H1 (cell line): ENCODE data around the gene MAP2K5. TPM values are rescaled to one million over a fixed set of nuclear protein-coding genes. Genes with fewer than 3 reads are reported as not detected.

Experiments
- CTCF ChIA-PET: fragments of 300-600 bp; sonication (Branson Sonifier 250); formaldehyde crosslinking; loops from one replicate; lab custom pipeline; 2021; ENCODE audit not compliant: partially characterized antibody; lab: Charles Lee
- POLR2A ChIA-PET: fragments of 300-600 bp; sonication (Branson Sonifier 250); formaldehyde crosslinking; loops from one replicate; lab custom pipeline; 2021; ENCODE audit warnings: inconsistent platforms; ENCODE audit not compliant: partially characterized antibody; lab: Charles Lee
- DNase-seq, 2 experiments: peaks; one replicate each; pipeline versions ENCODE4 v3.0.0 to v3.0.0-alpha.2; 2010 to 2022; ENCODE audit warnings: low spot score in 2 of 2, low read depth in 1 of 2, mixed read lengths in 1 of 2
- FAIRE-seq: peaks from 2 replicates; lab custom pipeline; 2011; peaks lifted over from hg19 to GRCh38; lab: Jason Lieb, UNC
- H2AFZ ChIP-seq: 2 replicates; pipeline ENCODE4 v1.8.1; 2012; ENCODE audit warnings: low read length, inconsistent platforms
- H2AK5ac ChIP-seq: 2 replicates; pipeline ENCODE4 v1.6.1; 2013; ENCODE audit warnings: low read depth, low read length
- H2BK120ac ChIP-seq: replicated peaks from 2 replicates; pipeline ENCODE3; 2013; ENCODE audit warnings: low read depth, low read length, inconsistent platforms
- H2BK12ac ChIP-seq: 2 replicates; pipeline ENCODE4 v1.6.1; 2013; ENCODE audit warnings: low read depth, low read length
- H2BK15ac ChIP-seq: 2 replicates; pipeline ENCODE4 v1.6.1; 2013; ENCODE audit warnings: low read length
- H2BK20ac ChIP-seq: 2 replicates; pipeline ENCODE4 v1.6.1; 2013; ENCODE audit warnings: low read length
- H2BK5ac ChIP-seq: 2 replicates; pipeline ENCODE4 v1.6.1; 2013; ENCODE audit warnings: low read depth, low read length
- H3K14ac ChIP-seq: 2 replicates; pipeline ENCODE4 v1.6.1; 2013; ENCODE audit warnings: inconsistent platforms; ENCODE audit not compliant: insufficient read length
- H3K18ac ChIP-seq: 2 replicates; pipeline ENCODE4 v1.6.1; 2013; ENCODE audit warnings: low read length; ENCODE audit errors: extremely low read depth
- H3K23ac ChIP-seq: 2 replicates; pipeline ENCODE4 v1.6.1; 2013; ENCODE audit warnings: inconsistent platforms; ENCODE audit not compliant: insufficient read length
- H3K23me2 ChIP-seq: 2 replicates; pipeline ENCODE4 v1.6.1; 2013; ENCODE audit warnings: low read depth, low read length
- H3K27ac ChIP-seq: 2 replicates; pipeline ENCODE4 v1.6.1; 2011; ENCODE audit warnings: low read depth, low read length, inconsistent platforms
- H3K27me3 ChIP-seq, 4 experiments: replicated peaks in 1 of 4; 1 replicate in 1 of 4; 2 replicates in 3 of 4; pipeline versions ENCODE4 v1.6.1 to v1.8.1; 2011 to 2013; ENCODE audit warnings: low read length in 3 of 4, mild to moderate bottlenecking in 3 of 4, inconsistent platforms in 2 of 4, mixed read lengths in 2 of 4, moderate library complexity in 1 of 4; ENCODE audit not compliant: control insufficient read depth in 3 of 4, insufficient read depth in 3 of 4; ENCODE audit errors: extremely low read depth in 1 of 4
- H3K36me3 ChIP-seq, 4 experiments: 2 replicates each; pipeline versions ENCODE4 v1.6.1 to v1.8.1; 2011 to 2013; ENCODE audit warnings: mild to moderate bottlenecking in 4 of 4, low read length in 3 of 4, moderate library complexity in 2 of 4, control low read depth in 1 of 4, inconsistent platforms in 1 of 4; ENCODE audit not compliant: insufficient read depth in 4 of 4, control insufficient read depth in 2 of 4
- H3K4ac ChIP-seq: replicated peaks from 2 replicates; pipeline ENCODE3; 2013; ENCODE audit warnings: low read length, low read depth, mixed read lengths, inconsistent platforms; ENCODE audit not compliant: insufficient read length
- H3K4me1 ChIP-seq, 4 experiments: replicated peaks in 1 of 4; 1 replicate in 1 of 4; 2 replicates in 3 of 4; pipeline versions ENCODE4 v1.6.1 to v1.8.1; 2011 to 2013; ENCODE audit warnings: low read length in 3 of 4, inconsistent platforms in 2 of 4, mixed read lengths in 1 of 4; ENCODE audit not compliant: insufficient read depth in 4 of 4, control insufficient read depth in 3 of 4
- H3K4me2 ChIP-seq, 2 experiments: 2 replicates each; pipeline versions ENCODE4 v1.6.1 to v1.8.1; 2011 to 2013; ENCODE audit warnings: low read depth in 2 of 2, low read length in 2 of 2, control low read depth in 1 of 2, inconsistent platforms in 1 of 2, mild to moderate bottlenecking in 1 of 2; ENCODE audit not compliant: insufficient read depth in 1 of 2
- H3K4me3 ChIP-seq, 4 experiments: fragments of 200-600, 300-600 bp in 1 of 4; sonication (generic), shearing (Covaris generic), sonication (Bioruptor Twin) in 1 of 4; 2 replicates each; pipeline versions ENCODE4 v1.5.1 to v1.8.1; 2011 to 2016; ENCODE audit warnings: low read length in 4 of 4, low read depth in 3 of 4, control low read depth in 2 of 4, inconsistent platforms in 2 of 4, mild to moderate bottlenecking in 2 of 4, mixed read lengths in 1 of 4, moderate library complexity in 1 of 4; ENCODE audit not compliant: insufficient read depth in 2 of 4; ENCODE audit errors: extremely low read depth in 1 of 4
- H3K56ac ChIP-seq: replicated peaks from 2 replicates; pipeline ENCODE3; 2013; ENCODE audit warnings: low read depth, mild to moderate bottlenecking, mixed read lengths, low read length, inconsistent platforms; ENCODE audit not compliant: insufficient read length
- H3K79me1 ChIP-seq: 2 replicates; pipeline ENCODE4 v1.6.1; 2013; ENCODE audit warnings: low read depth, low read length, control low read depth
- H3K79me2 ChIP-seq, 2 experiments: 2 replicates each; pipeline versions ENCODE4 v1.6.1 to v1.8.1; 2012 to 2013; ENCODE audit warnings: low read length in 2 of 2, mild to moderate bottlenecking in 2 of 2, inconsistent platforms in 1 of 2; ENCODE audit not compliant: insufficient read depth in 2 of 2, control insufficient read depth in 1 of 2
- H3K9ac ChIP-seq, 4 experiments: replicated peaks in 1 of 4; 1 replicate in 1 of 4; 2 replicates in 3 of 4; pipeline versions ENCODE4 v1.6.1 to v1.8.1; 2011 to 2013; ENCODE audit warnings: low read depth in 3 of 4, low read length in 3 of 4, control low read depth in 2 of 4, mild to moderate bottlenecking in 2 of 4, moderate library complexity in 2 of 4, inconsistent platforms in 1 of 4; ENCODE audit errors: extremely low read depth in 1 of 4
- H3K9me3 ChIP-seq, 2 experiments: 2 replicates each; pipeline versions ENCODE4 v1.6.1 to v1.8.1; 2012 to 2013; ENCODE audit warnings: mild to moderate bottlenecking in 2 of 2, moderate library complexity in 2 of 2, control low read depth in 1 of 2, inconsistent platforms in 1 of 2, low read depth in 1 of 2, low read length in 1 of 2, mixed read lengths in 1 of 2; ENCODE audit not compliant: insufficient read depth in 2 of 2
- H4K20me1 ChIP-seq, 2 experiments: replicated peaks in 1 of 2; 2 replicates each; pipeline versions ENCODE3 to v1.8.1; 2011 to 2013; ENCODE audit warnings: inconsistent platforms in 2 of 2, low read length in 2 of 2, mild to moderate bottlenecking in 1 of 2; ENCODE audit not compliant: insufficient read depth in 2 of 2, control insufficient read depth in 1 of 2
- H4K5ac ChIP-seq: 2 replicates; pipeline ENCODE4 v1.6.1; 2013; ENCODE audit warnings: low read length, low read depth, mixed read lengths, inconsistent platforms; ENCODE audit not compliant: insufficient read length
- H4K8ac ChIP-seq: 2 replicates; pipeline ENCODE4 v1.8.0; 2013; ENCODE audit warnings: mild to moderate bottlenecking, moderate library complexity, low read length, inconsistent platforms; ENCODE audit not compliant: insufficient read depth; ENCODE audit errors: extremely low read depth
- H4K91ac ChIP-seq: replicated peaks from 2 replicates; pipeline ENCODE3; 2013; ENCODE audit warnings: low read length, mixed read lengths, inconsistent platforms; ENCODE audit not compliant: insufficient read length
- ATF2 ChIP-seq: IDR thresholded peaks from 2 replicates; pipeline ENCODE4 v1.6.1; 2012; ENCODE audit warnings: low read length, inconsistent platforms
- CBX5 ChIP-seq: fragments of 300-800, 300-1000 bp; sonication (generic); IDR thresholded peaks from 2 replicates; pipeline ENCODE4 v1.7.1; 2016; ENCODE audit warnings: antibody characterized with exemption, low read length, low read depth
- WGBS, 2 experiments: shearing (Covaris generic) in 1 of 2; methylation state at CpG; one replicate each; pipeline versions ENCODE4 v1.1.6 to v1.1.7; 2013 to 2015; ENCODE audit warnings: low lambda C conversion rate in 2 of 2, mixed read lengths in 2 of 2, inconsistent platforms in 1 of 2, low coverage in 1 of 2, missing lambda C conversion rate in 1 of 2; ENCODE audit not compliant: insufficient replicate concordance in 2 of 2, insufficient coverage in 1 of 2, insufficient read length in 1 of 2; ENCODE audit errors: extremely low coverage in 1 of 2, missing lambda C conversion rate in 1 of 2; 5-methylcytosine and 5-hydroxymethylcytosine counted together
- polyA plus RNA-seq, 7 experiments: library from polyadenylated mRNA; depleted of rRNA in 3 of 7; stranded (reverse) in 5 of 7; unstranded in 2 of 7; fragments of >200 nt in 5 of 7; fragments of 200-250 nt in 2 of 7; gene quantifications; 1 replicate in 5 of 7; 2 replicates in 1 of 7; 4 replicates in 1 of 7; pipeline versions ENCODE4 v1.2.1 to v1.2.3, GENCODE V29; 2011 to 2013; ENCODE audit warnings: missing spikeins in 2 of 7, mixed read lengths in 2 of 7
- total RNA-seq: library from RNA; stranded (reverse); fragmentation: NEBNext Ultra II Directional; extraction: Animal tissue kit (Norgen Biotek cat#: 25700); gene quantifications from 2 replicates; pipeline ENCODE4 v1.2.1, GENCODE V29; 2021

MAP2K5 gene
- total and polyA plus RNA-seq, 2 of the 8 experiments (the other 6 are each of a cell fraction or from before 2014, with no cell fraction given), result 4.4 to 15.8 TPM

- POLR2A ChIA-PET, result interaction anchor here (1.7 kb wide), 1 partner anchor 17 kb away, joined by 5 read pairs; no protein-coding TSS in a partner anchor
- H3K27ac ChIP-seq, result no peak overlapping the region
- no peak overlapping the region for H3K56ac ChIP-seq
- peaks cover 2% of the 10 kb centered on the region; the same call in 1 of the 2 replicates for H3K79me1 ChIP-seq
- 84% methylated on average over 2 of the region's 2 CpGs; no CpG with 5 or more reads in 1 of the 2 experiments for WGBS, 2 experiments
- no peak overlapping the region for H3K4me2 ChIP-seq
- peaks cover 3 to 18% (median 6%) of the 10 kb centered on the region in 4 experiments for H3K4me1 ChIP-seq
- H4K8ac ChIP-seq, result no peak overlapping the region
- DNase-seq, result no peak
- CTCF ChIA-PET, result no interaction called here
- no peak overlapping the region for H2BK15ac ChIP-seq
- no peak for TF ChIP-seq CBX5
- no peak for TF ChIP-seq ATF2
- no peaks in the 10 kb centered on the region for H4K20me1 ChIP-seq
- H3K36me3 ChIP-seq, result peaks cover 0 to 8% (median 2%) of the 10 kb centered on the region in 4 experiments; a peak in 3 of 8 replicates
- H2BK20ac ChIP-seq, result no peak overlapping the region
- no peak for FAIRE-seq
- H2AFZ ChIP-seq, result no peak overlapping the region
- no peaks in the 10 kb centered on the region; a peak in 1 of 7 replicates for H3K27me3 ChIP-seq
- H4K5ac ChIP-seq, result no peak overlapping the region
- H4K91ac ChIP-seq, result no peak overlapping the region
- no peak overlapping the region for H3K14ac ChIP-seq
- no peaks in the 10 kb centered on the region for H3K79me2 ChIP-seq
- no peak overlapping the region for H3K18ac ChIP-seq
- H2BK12ac ChIP-seq, result no peak overlapping the region
- no peak overlapping the region for H3K4me3 ChIP-seq
- peaks cover 7% of the 10 kb centered on the region; the same call in 1 of the 2 replicates for H3K23me2 ChIP-seq
- H3K4ac ChIP-seq, result no peak overlapping the region
- no peak overlapping the region for H3K23ac ChIP-seq
- H3K9me3 ChIP-seq, result no peaks in the 10 kb centered on the region
- H3K9ac ChIP-seq, result no peak overlapping the region
- no peak overlapping the region for H2AK5ac ChIP-seq
- no peak overlapping the region for H2BK5ac ChIP-seq
- no peak overlapping the region for H2BK120ac ChIP-seq
Observed at GRCh38 chr15:67547064-67547463, 4.6 kb downstream of the MAP2K5 start.
